MM.1S (cell line): ENCODE data around the gene PAX6.

ENCODE experiments used
- CTCF ChIP-seq: fragments of 300-600 bp; sonication (generic); IDR thresholded peaks from 2 replicates; pipeline ENCODE4 v1.5.1; 2016; ENCODE audit warnings: antibody characterized with exemption, low read length, mixed read lengths
- EZH2 ChIP-seq: fragments of 300-600 bp; sonication (generic); optimal IDR thresholded peaks from 2 replicates; pipeline ENCODE3; 2017; ENCODE audit warnings: low read depth, mild to moderate bottlenecking, antibody characterized with exemption, low read length, mixed read lengths
- EZH2phosphoT487 ChIP-seq: fragments of 300-600 bp; sonication (generic); IDR thresholded peaks from 2 replicates; pipeline ENCODE4 v1.6.1; 2018; ENCODE audit warnings: antibody characterized with exemption, low read length

DNA sequence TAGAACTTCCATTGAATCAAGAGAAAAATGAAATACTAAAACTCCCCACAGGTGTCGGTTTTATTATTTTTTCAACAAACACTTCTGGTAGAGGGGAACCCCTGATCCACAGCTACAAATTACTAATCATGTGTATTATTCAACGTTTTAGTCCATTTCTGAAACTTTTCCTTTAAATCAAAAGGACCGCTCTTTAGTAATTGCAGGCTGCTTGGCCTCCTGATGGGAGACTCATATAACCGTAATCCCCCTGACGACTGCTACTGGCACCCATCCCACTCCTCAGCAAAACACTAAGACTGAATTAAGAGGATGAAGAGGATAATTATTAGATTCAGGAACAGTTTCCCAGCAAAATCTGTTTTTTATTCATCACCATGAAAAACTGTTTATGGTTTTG, 46.4 kb downstream of the PAX6 start:
- TF ChIP-seq CTCF (no peak), EZH2phosphoT487 (no peak), EZH2 (no peak)
